ENCODE results near the gene ASTN2.

DNA sequence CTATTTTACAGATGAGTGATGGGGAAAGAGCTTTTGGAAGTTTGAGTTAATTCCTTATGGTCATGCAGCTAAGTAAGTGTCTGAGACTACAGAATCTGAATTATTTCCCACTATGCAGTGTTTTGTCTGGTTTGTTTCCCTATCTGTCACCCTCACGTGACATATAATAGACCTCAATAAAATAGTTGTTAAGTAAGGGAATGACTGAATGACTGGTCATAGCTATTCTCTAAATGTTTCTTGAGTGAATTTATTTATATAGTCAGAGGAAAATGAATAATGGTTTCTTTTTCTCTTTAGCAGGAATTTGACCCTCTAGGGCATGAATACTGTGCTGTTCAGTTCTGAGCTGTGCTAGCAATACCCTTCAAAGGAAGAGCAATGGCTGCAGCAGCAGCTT is 717.5 kb downstream of the ASTN2 start:
- TF ChIP-seq POLR2A (IDR thresholded peaks at IDR 0.05) = no peak
- TF ChIP-seq POLR2AphosphoS5 (IDR thresholded peaks at IDR 0.05) = no peak
- TF ChIP-seq CTCF (IDR thresholded peaks at IDR 0.05 in 8 of 11, conservative IDR thresholded peaks at IDR 0.05 in 3 of 11) = no peak

Data from spleen (tissue), 7 donors.